Fibroblast of skin of left quadriceps (primary cell): ENCODE data around the gene C6orf62.
"Not testable (repeated sequence)": the region's sequence is repeated elsewhere in the genome, so short reads cannot be mapped to it uniquely, and the experiment has no call there.

Experiments
- DNase-seq, 2 experiments: peaks; one replicate each; pipeline ENCODE4 v3.0.0-alpha.2; 2013; ENCODE audit warnings: low read depth in 2 of 2

C6orf62 gene

GRCh38 chr6:24719125-24719971 is at the start of gene C6orf62:
TSS of gene C6orf62 (minus strand) at chr6:24719154. CDS start at chr6:24718668, 486 bp downstream.
- no peak for DNase-seq

- DNase-seq: peak; percentile 66 to 71
Measured at GRCh38 chr6:24768361-24768760, 49.4 kb upstream of the C6orf62 start.

GRCh38 chr6:24766680-24767462 is 47.9 kb upstream of the C6orf62 start:
- DNase-seq: peak in 1 of 2 experiments; percentile 28

- not testable (repeated sequence) for DNase-seq
Measured at GRCh38 chr6:24765968-24766367, 47.0 kb upstream of the C6orf62 start.

- DNase-seq: not testable (repeated sequence)
Measured at GRCh38 chr6:24764833-24765828, 46.2 kb upstream of the C6orf62 start.

- DNase-seq: no peak
Measured at GRCh38 chr6:24763578-24763977, 44.6 kb upstream of the C6orf62 start.

- DNase-seq: no peak
Measured at GRCh38 chr6:24761851-24762250, 42.9 kb upstream of the C6orf62 start.

GRCh38 chr6:24761193-24761835 is 42.4 kb upstream of the C6orf62 start:
- DNase-seq: no peak

GRCh38 chr6:24760210-24760609 is 41.3 kb upstream of the C6orf62 start:
- no peak for DNase-seq

- no peak for DNase-seq
Measured at GRCh38 chr6:24759718-24760117, 40.8 kb upstream of the C6orf62 start.

- no peak for DNase-seq
Measured at GRCh38 chr6:24757611-24758010, 38.7 kb upstream of the C6orf62 start.

- no peak for DNase-seq
Measured at GRCh38 chr6:24755279-24755678, 36.3 kb upstream of the C6orf62 start.

- not testable (repeated sequence) for DNase-seq
Measured at GRCh38 chr6:24754378-24754777, 35.4 kb upstream of the C6orf62 start.

- no peak for DNase-seq
Measured at GRCh38 chr6:24753545-24753944, 34.6 kb upstream of the C6orf62 start.

- no peak for DNase-seq
Measured at GRCh38 chr6:24752917-24753492, 34.1 kb upstream of the C6orf62 start.

GRCh38 chr6:24752503-24752902 is 33.5 kb upstream of the C6orf62 start:
- DNase-seq: no peak

- not testable (repeated sequence) for DNase-seq
Measured at GRCh38 chr6:24750878-24751277, 31.9 kb upstream of the C6orf62 start.

- no peak for DNase-seq
Measured at GRCh38 chr6:24749297-24749696, 30.3 kb upstream of the C6orf62 start.

- DNase-seq: no peak
Measured at GRCh38 chr6:24744911-24745310, 26.0 kb upstream of the C6orf62 start.

GRCh38 chr6:24743944-24744335 is 25.0 kb upstream of the C6orf62 start:
- no peak for DNase-seq
